DND-41 (cell line): ENCODE data around the gene PACS2.

ENCODE experiments used
- ATAC-seq: fragments of 200-7000 bp; cut with Tn5 transposase; 3 replicates; pipeline ENCODE4 v1.9.1; 2021; ENCODE audit warnings: low read depth; ENCODE audit not compliant: insufficient read depth
- DNase-seq: peaks from one replicate; pipeline ENCODE4 v3.0.0-alpha.2; 2020
- H2AFZ ChIP-seq: 2 replicates; pipeline ENCODE4 v1.6.0; 2012; ENCODE audit warnings: low read depth, low read length
- H3K27ac ChIP-seq: 2 replicates; pipeline ENCODE4 v1.5.1; 2012; ENCODE audit warnings: low read length, inconsistent platforms
- H3K27me3 ChIP-seq: fragments of 200-600 bp; sonication (generic); 2 replicates; pipeline ENCODE4 v1.6.0; 2012; ENCODE audit warnings: low read length, mild to moderate bottlenecking, inconsistent platforms; ENCODE audit not compliant: insufficient read depth, poor library complexity
- H3K36me3 ChIP-seq: 2 replicates; pipeline ENCODE4 v1.5.1; 2012; ENCODE audit warnings: low read length, inconsistent platforms; ENCODE audit not compliant: insufficient read depth
- H3K4me1 ChIP-seq: 2 replicates; pipeline ENCODE4 v1.5.1; 2012; ENCODE audit warnings: mild to moderate bottlenecking, low read length; ENCODE audit not compliant: insufficient read depth
- H3K4me2 ChIP-seq: 2 replicates; pipeline ENCODE4 v1.6.0; 2012; ENCODE audit warnings: mild to moderate bottlenecking, moderate library complexity, low read length, inconsistent platforms; ENCODE audit not compliant: insufficient read depth
- H3K4me3 ChIP-seq, 2 experiments: fragments of 200-600 bp in 1 of 2; shearing (Covaris generic) in 1 of 2; 2 replicates each; pipeline ENCODE4 v1.5.1; 2012 to 2016; ENCODE audit warnings: inconsistent platforms in 2 of 2, low read length in 2 of 2, mild to moderate bottlenecking in 2 of 2, low read depth in 1 of 2, moderate library complexity in 1 of 2
- H3K79me2 ChIP-seq: 2 replicates; pipeline ENCODE4 v1.6.0; 2012; ENCODE audit warnings: low read length, inconsistent platforms; ENCODE audit not compliant: insufficient read depth
- H3K9ac ChIP-seq: 2 replicates; pipeline ENCODE4 v1.6.0; 2012; ENCODE audit warnings: low read depth, mild to moderate bottlenecking, inconsistent platforms, low read length, moderate library complexity
- H3K9me3 ChIP-seq: 2 replicates; pipeline ENCODE4 v1.5.1; 2012; ENCODE audit warnings: low read length, moderate library complexity, mild to moderate bottlenecking, inconsistent platforms; ENCODE audit not compliant: insufficient read depth, severe bottlenecking
- H4K20me1 ChIP-seq: 2 replicates; pipeline ENCODE4 v1.6.0; 2012; ENCODE audit warnings: low read length; ENCODE audit not compliant: insufficient read depth
- CTCF ChIP-seq: IDR thresholded peaks from 2 replicates; pipeline ENCODE4 v1.5.1; 2012; ENCODE audit warnings: borderline replicate concordance, low read length, moderate library complexity, mild to moderate bottlenecking; ENCODE audit not compliant: poor library complexity, severe bottlenecking; ENCODE audit errors: extremely low read depth
- EZH2 ChIP-seq: IDR thresholded peaks from 3 replicates; pipeline ENCODE4 v1.6.1; 2012; ENCODE audit warnings: borderline replicate concordance, low read depth, mild to moderate bottlenecking, moderate library complexity, low read length, inconsistent platforms; ENCODE audit not compliant: severe bottlenecking

Gene PACS2

GRCh38 chr14:105386581-105387529 lies 72.3 kb downstream of the PACS2 start:
- no peak for TF ChIP-seq EZH2
- no peak for TF ChIP-seq CTCF
- peaks cover 41% of the 10 kb centered on the region for H3K36me3 ChIP-seq
- no peaks in the 10 kb centered on the region for H3K4me1 ChIP-seq
- no peak overlapping the region for H3K4me2 ChIP-seq
- no peaks in the 10 kb centered on the region for H3K27me3 ChIP-seq
- no peaks in the 10 kb centered on the region for H3K79me2 ChIP-seq
- ATAC-seq (no peak), DNase-seq (no peak)
- H3K27ac ChIP-seq = no peak overlapping the region
- H4K20me1 ChIP-seq = no peaks in the 10 kb centered on the region
- no peak overlapping the region for H3K4me3 ChIP-seq
- no peak overlapping the region for H2AFZ ChIP-seq
- H3K9me3 ChIP-seq = no peaks in the 10 kb centered on the region
- no peak overlapping the region for H3K9ac ChIP-seq

DNA sequence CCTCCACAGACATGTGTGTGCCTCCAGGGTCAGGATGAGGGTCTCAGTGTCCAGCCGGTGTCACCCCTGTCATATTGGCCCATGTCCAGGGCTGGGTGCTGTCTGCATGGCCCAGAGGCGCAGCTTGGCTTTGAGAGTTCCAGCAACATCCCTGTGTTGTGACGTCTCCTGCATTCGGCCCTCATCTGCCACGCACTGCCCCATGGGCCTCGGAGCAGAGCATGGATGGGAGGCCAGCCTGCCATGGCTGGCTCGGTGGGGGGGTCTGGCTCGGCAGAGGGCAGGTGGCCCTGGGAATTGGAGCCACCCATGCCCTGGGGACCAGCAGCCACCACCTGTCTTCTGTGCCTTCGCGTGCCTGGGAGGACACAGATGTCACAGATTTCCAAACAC lies 73.0 kb downstream of the PACS2 start:
- Histone ChIP-seq H3K9ac (no peak overlapping the region), H3K4me3 (no peak overlapping the region), H3K27me3 (no peaks in the 10 kb centered on the region), H2AFZ (no peak overlapping the region), H4K20me1 (no peaks in the 10 kb centered on the region), H3K79me2 (no peaks in the 10 kb centered on the region), H3K4me1 (no peaks in the 10 kb centered on the region), H3K4me2 (no peak overlapping the region), H3K9me3 (no peaks in the 10 kb centered on the region), H3K36me3 (peaks cover 37% of the 10 kb centered on the region), H3K27ac (no peak overlapping the region)
- ATAC-seq (no peak), DNase-seq (no peak)
- no peak for TF ChIP-seq EZH2
- TF ChIP-seq CTCF = no peak

GRCh38 chr14:105388110-105388951 lies 73.8 kb downstream of the PACS2 start:
- no peak overlapping the region for H3K4me2 ChIP-seq
- H3K36me3 ChIP-seq = peaks cover 29% of the 10 kb centered on the region
- no peaks in the 10 kb centered on the region for H3K27me3 ChIP-seq
- H3K27ac ChIP-seq = no peak overlapping the region
- H2AFZ ChIP-seq = no peak overlapping the region
- H4K20me1 ChIP-seq = no peaks in the 10 kb centered on the region
- TF ChIP-seq EZH2 = no peak
- no peak for TF ChIP-seq CTCF
- no peaks in the 10 kb centered on the region for H3K4me1 ChIP-seq
- no peak for DNase-seq
- no peak for ATAC-seq
- H3K79me2 ChIP-seq = no peaks in the 10 kb centered on the region
- no peak overlapping the region for H3K9ac ChIP-seq
- no peaks in the 10 kb centered on the region for H3K9me3 ChIP-seq
- H3K4me3 ChIP-seq = no peak overlapping the region
